ENCODE measurements around the gene MACROD2.
"Not testable (repeated sequence)": the region's sequence is repeated elsewhere in the genome, so short reads cannot be mapped to it uniquely, and the experiment has no call there.

Gene MACROD2

GRCh38 chr20:15742627-15743026 lies 1747.3 kb downstream of the MACROD2 start:
- no peak for DNase-seq

- no peak for DNase-seq
Measured at GRCh38 chr20:15756002-15756753, 1760.9 kb downstream of the MACROD2 start.

GRCh38 chr20:15756754-15757115 lies 1761.4 kb downstream of the MACROD2 start:
- no peak for DNase-seq

GRCh38 chr20:15759594-15759993 lies 1764.3 kb downstream of the MACROD2 start:
- no peak for DNase-seq

- no peak for DNase-seq
Measured at GRCh38 chr20:15760001-15760621, 1764.8 kb downstream of the MACROD2 start.

GRCh38 chr20:15763366-15763765 lies 1768.0 kb downstream of the MACROD2 start:
- DNase-seq = no peak

GRCh38 chr20:15767586-15767985 lies 1772.3 kb downstream of the MACROD2 start:
- no peak for DNase-seq

- DNase-seq = no peak
Measured at GRCh38 chr20:15767999-15768741, 1772.9 kb downstream of the MACROD2 start.

GRCh38 chr20:15772826-15773225 lies 1777.5 kb downstream of the MACROD2 start:
- no peak for DNase-seq

- DNase-seq = no peak
Measured at GRCh38 chr20:15774926-15775325, 1779.6 kb downstream of the MACROD2 start.

GRCh38 chr20:15776770-15777466 lies 1781.6 kb downstream of the MACROD2 start:
- no peak for DNase-seq

GRCh38 chr20:15784020-15784419 lies 1788.7 kb downstream of the MACROD2 start:
- DNase-seq = no peak

GRCh38 chr20:15789079-15789478 lies 1793.8 kb downstream of the MACROD2 start:
- no peak for DNase-seq

- DNase-seq = no peak
Measured at GRCh38 chr20:15792855-15793254, 1797.5 kb downstream of the MACROD2 start.

- DNase-seq = no peak
Measured at GRCh38 chr20:15794409-15794808, 1799.1 kb downstream of the MACROD2 start.

- no peak for DNase-seq
Measured at GRCh38 chr20:15795305-15796019, 1800.1 kb downstream of the MACROD2 start.

- DNase-seq = no peak
Measured at GRCh38 chr20:15799871-15800270, 1804.6 kb downstream of the MACROD2 start.

GRCh38 chr20:15802020-15802419 lies 1806.7 kb downstream of the MACROD2 start:
- no peak for DNase-seq

GRCh38 chr20:15805154-15805553 lies 1809.8 kb downstream of the MACROD2 start:
- DNase-seq = no peak

GRCh38 chr20:15806105-15806504 lies 1810.8 kb downstream of the MACROD2 start:
- DNase-seq = no peak

GRCh38 chr20:15807271-15807670 lies 1812.0 kb downstream of the MACROD2 start:
- no peak for DNase-seq

GRCh38 chr20:15807771-15808170 lies 1812.5 kb downstream of the MACROD2 start:
- not testable (repeated sequence) for DNase-seq

- DNase-seq = no peak
Measured at GRCh38 chr20:15811951-15812350, 1816.6 kb downstream of the MACROD2 start.
